Raji (cell line): Measurements from ENCODE around the gene HS3ST5.

Experiments used
- POLR2A ChIP-seq: IDR thresholded peaks from 2 replicates; pipeline ENCODE4 v1.6.1; 2011; ENCODE audit warnings: low read depth, low read length, control low read depth; ENCODE audit not compliant: insufficient read depth

The HS3ST5 gene

DNA sequence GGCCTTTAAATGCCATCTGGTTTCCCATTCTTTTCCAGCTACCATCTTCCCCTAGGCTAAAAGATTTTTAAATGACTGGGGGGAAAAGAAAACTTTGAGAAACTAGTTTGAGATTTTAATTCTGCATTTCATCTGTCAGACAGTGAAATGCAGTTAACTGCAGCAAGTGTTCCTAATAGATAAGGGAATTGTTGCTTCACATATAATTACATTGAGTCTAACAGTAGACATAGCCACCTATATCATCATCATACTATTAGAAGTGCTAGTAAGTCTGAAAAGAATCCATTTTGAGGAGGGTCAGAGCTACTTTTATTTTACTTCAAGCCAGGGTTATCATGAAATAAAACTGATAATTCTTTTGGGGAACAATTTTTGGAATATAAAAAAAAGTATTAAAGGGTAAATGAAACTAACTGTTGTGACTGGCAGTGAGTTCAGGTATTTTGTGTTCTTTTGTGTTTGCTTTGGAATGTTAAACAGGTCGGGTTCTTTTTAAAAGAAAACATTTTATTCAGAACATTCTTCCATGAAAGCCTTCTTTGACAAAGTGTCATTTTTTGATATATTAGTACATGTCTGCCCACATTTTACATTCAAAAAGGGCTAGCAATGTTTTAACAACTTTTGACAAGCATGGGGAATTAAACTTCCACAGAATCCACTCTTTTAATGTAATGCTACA is 170.1 kb downstream of the HS3ST5 start:
- TF ChIP-seq POLR2A = no peak

DNA sequence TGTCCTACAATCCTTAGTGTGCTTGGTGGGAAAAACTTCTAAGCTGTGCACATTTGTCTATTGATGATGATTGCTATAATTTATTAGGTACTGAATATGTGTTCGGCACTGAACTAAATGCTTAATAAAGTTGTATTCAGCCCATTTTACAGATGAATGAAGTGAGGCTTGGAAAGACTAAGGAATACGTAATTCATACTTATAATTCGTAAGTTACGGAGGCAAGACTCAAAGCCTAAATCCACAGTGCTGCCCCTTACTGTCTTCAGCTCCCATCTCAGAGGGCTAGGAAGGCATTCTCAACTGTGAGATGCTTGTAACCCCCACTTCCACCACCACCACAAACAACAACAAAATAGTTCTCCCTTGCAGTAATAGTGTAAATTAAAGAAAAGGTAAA is 171.3 kb downstream of the HS3ST5 start:
- TF ChIP-seq POLR2A = no peak

DNA sequence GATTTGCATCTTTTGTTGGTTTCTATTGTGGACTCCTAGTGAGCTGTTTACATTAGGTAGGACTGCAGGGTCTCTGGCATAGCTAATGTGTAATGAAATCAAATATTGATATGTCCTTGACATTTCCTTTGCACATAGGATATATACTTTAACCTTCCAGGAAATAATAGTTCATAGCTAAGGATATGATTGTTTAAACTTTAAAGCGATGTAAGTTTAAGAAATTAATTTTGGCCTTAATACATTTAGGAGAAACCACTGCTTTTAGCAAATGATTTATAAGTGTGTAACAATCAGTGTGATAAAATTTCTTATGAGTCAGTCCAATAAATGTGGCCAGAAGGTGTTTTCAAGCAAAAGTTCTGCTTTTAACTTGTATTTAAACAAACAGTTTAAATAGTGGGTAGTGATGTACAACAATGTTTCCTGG is 171.8 kb downstream of the HS3ST5 start:
- TF ChIP-seq POLR2A = no peak

DNA sequence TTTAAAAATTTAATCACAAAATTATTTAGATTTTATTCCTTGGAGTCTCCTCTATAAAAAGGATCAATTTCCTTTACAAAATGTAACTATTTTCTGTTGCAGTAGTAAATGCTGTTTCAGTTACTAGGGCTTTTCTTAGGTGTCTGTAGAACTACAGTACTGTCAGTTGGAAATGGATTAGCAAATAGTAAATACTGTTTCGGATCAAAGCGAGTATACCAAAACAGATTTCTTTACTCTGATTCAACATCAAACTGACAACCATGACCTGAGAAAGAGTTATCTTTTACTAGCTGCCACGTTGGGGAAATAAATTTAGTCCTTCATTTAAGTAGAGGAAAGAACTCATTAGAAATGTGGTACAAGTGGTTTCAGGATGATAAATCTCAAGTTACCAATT is 172.5 kb downstream of the HS3ST5 start:
- TF ChIP-seq POLR2A = no peak

GRCh38 chr6:114169763-114170162 is 173.1 kb downstream of the HS3ST5 start:
- no peak for TF ChIP-seq POLR2A

- TF ChIP-seq POLR2A = no peak
Measured at GRCh38 chr6:114167583-114168576, 174.9 kb downstream of the HS3ST5 start.

DNA sequence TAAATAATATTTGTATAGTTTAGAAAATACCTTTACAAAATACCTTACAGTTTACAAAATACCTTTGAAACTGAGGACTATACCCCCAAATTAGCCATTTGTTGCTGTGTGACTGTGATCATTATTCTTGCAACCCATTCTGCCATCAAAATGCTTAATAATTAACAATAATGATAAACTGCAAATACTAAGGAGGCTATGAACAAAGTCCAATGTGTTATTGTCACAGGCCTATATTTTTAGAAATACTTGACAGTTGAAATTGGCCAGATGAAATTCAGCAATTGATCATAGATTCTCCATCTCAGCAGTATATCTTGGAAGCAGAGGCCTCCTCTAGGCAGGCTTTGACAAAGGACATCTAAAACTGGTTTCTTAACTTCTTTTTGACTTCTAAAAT is 178.6 kb downstream of the HS3ST5 start:
- TF ChIP-seq POLR2A = no peak

- no peak for TF ChIP-seq POLR2A
Measured at GRCh38 chr6:114162691-114163347, 180.0 kb downstream of the HS3ST5 start.

DNA sequence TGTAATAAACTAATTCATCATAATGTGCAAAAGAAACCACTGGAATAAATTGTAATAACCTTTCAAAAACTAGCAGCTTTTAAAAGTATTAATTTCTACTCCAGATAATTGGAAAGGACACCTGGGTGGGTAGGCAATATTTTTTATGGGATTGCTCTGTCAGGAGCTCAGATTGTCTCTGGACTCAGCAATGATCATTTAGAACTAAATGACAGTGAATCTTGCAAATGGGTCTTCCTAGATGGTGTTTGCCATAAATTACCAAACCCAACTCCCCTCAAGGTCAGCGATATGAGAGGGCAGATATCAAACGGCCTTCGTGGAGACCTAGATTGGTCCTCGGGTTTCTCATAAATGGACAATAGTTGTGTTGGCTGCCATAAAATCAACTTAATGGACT is 181.9 kb downstream of the HS3ST5 start:
- TF ChIP-seq POLR2A = no peak

DNA sequence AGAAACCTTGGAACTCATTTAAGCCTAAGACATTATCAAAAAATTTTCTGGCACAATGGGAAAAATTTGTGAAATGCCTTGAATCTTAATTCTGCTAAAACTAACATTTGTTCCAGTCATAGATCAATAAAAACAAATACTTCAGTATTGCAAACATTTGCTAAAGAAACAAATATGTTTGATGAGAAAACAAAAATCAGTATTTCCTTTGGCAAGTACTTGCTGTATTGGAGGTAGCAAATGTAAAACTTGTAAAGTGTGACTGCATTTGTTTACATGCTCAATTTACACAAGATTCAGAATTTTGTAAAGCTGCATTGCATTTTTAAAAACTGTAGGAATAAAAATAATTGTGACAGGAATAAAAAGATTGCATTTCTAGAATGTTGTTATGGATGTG is 183.1 kb downstream of the HS3ST5 start:
- no peak for TF ChIP-seq POLR2A

- no peak for TF ChIP-seq POLR2A
Measured at GRCh38 chr6:114158838-114159694, 183.8 kb downstream of the HS3ST5 start.

GRCh38 chr6:114158411-114158810 is 184.4 kb downstream of the HS3ST5 start:
- no peak for TF ChIP-seq POLR2A

DNA sequence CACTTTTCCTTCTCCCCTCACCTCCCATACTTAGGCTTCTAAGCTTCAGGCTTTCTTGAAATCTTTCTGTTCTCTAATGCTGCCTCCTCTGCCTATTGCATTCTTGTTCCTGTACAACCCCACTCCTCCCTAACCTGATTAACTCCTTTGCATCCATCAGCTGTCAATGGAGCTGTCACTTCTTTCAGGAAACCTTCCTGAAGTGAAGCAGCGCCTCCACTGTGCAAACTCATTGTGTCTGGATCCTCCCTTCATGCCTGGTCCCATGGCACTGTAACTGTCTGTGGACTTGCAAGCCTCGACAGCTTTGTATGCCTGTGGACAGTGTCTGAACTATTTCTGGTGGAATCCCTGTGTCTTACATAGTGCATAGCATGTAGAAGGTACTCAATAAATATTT is 185.0 kb downstream of the HS3ST5 start:
- no peak for TF ChIP-seq POLR2A

GRCh38 chr6:114155763-114156162 is 187.1 kb downstream of the HS3ST5 start:
- no peak for TF ChIP-seq POLR2A

DNA sequence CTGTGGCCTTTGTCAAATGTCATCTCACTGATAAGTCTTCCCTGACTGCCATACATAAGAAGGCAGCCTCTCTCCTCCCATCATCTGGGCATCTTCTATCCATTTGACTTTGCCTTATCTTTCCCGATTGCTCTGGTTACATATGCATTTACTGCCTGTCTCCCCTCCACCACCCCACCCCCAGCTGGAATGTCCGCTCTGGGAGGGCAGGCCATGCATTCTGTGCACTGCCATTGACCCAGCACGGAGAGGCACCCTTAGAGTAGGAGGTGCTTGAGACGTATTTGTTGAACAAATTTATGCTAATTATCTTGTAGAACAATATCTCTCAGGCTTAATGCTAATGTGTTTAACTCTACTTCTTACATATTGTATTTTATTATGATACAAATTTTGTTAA is 188.0 kb downstream of the HS3ST5 start:
- TF ChIP-seq POLR2A = no peak
